MCF 10A (cell line): Measurements from ENCODE around the gene NFYC. TPM values are rescaled to one million over a fixed set of nuclear protein-coding genes. Genes with fewer than 3 reads are reported as not detected.

Experiments
- BruUV-seq: library from RNA; stranded (reverse); fragments of 400-500 nt; replicated peaks from 2 replicates; lab custom pipeline; 2021; lab: Mats Ljungman, UMichigan
- CTCF ChIA-PET: fragments of 300-600 bp; sonication (Branson Sonifier 250); formaldehyde crosslinking; extraction: SDS; loops from one replicate; lab custom pipeline; 2021; ENCODE audit warnings: antibody characterized with exemption, inconsistent platforms; lab: Yijun Ruan, JAX
- POLR2A ChIA-PET: fragments of 300-600, 350-650 bp; sonication (Branson Sonifier 250); formaldehyde crosslinking; extraction: SDS; loops from one replicate; lab custom pipeline; 2020; ENCODE audit warnings: antibody characterized with exemption, inconsistent platforms; lab: Yijun Ruan, JAX
- DNase-seq: peaks from one replicate; pipeline ENCODE4 v3.0.0-alpha.2; 2018; ENCODE audit not compliant: unreplicated experiment
- H3K27ac Mint-ChIP-seq: one replicate; pipeline ENCODE4 v1.8.0; 2022; ENCODE audit warnings: mild to moderate bottlenecking, low read depth, mixed read lengths; ENCODE audit not compliant: unreplicated experiment
- H3K27me3 Mint-ChIP-seq: one replicate; pipeline ENCODE4 v1.8.0; 2022; ENCODE audit warnings: mixed read lengths; ENCODE audit not compliant: insufficient read depth, unreplicated experiment
- H3K36me3 Mint-ChIP-seq: one replicate; pipeline ENCODE4 v1.8.0; 2022; ENCODE audit warnings: mild to moderate bottlenecking, moderate library complexity, mixed read lengths; ENCODE audit not compliant: insufficient read depth, unreplicated experiment
- H3K4me1 Mint-ChIP-seq: one replicate; pipeline ENCODE4 v1.8.0; 2022; ENCODE audit warnings: mixed read lengths; ENCODE audit not compliant: insufficient read depth, unreplicated experiment
- H3K4me3 Mint-ChIP-seq: one replicate; pipeline ENCODE4 v1.8.0; 2022; ENCODE audit warnings: mild to moderate bottlenecking, moderate library complexity, mixed read lengths; ENCODE audit not compliant: unreplicated experiment
- H3K9me3 Mint-ChIP-seq: one replicate; pipeline ENCODE4 v1.8.0; 2022; ENCODE audit warnings: mixed read lengths; ENCODE audit not compliant: unreplicated experiment
- CTCF ChIP-seq: fragments of 200-600 bp; IDR thresholded peaks from one replicate; pipeline ENCODE4 v1.8.0; 2022; ENCODE audit warnings: antibody characterized with exemption, mild to moderate bottlenecking; ENCODE audit not compliant: unreplicated experiment
- intact Hi-C: fragments of 100-400 bp; cut with micrococcal nuclease; formaldehyde crosslinking; loops from 2 replicates; pipeline ENCODE4 v1.14.1; 2022
- total RNA-seq: library from RNA; stranded (reverse); gene quantifications from 2 replicates; pipeline ENCODE4 v1.2.3, GENCODE V29; 2022

The NFYC gene
- total RNA-seq, 1 experiment from 2014 or later = 69.6 TPM

- no TSS peak for BruUV-seq
- no peak overlapping the region for H3K4me3 Mint-ChIP-seq
- intact Hi-C loops = no loop called here
- no peak for DNase-seq
- ChIA-PET POLR2A (interaction anchor here (1.0 to 1.7 kb wide), 3 partner anchors 8 to 14 kb away, joined by 3 to 7 read pairs (median 4); no protein-coding TSS in a partner anchor), CTCF (no interaction called here)
- H3K36me3 Mint-ChIP-seq = peaks cover 68% of the 10 kb centered on the region
- peaks cover 8% of the 10 kb centered on the region for H3K4me1 Mint-ChIP-seq
- no peak for TF ChIP-seq CTCF
- H3K9me3 Mint-ChIP-seq = no peaks in the 10 kb centered on the region
- no peaks in the 10 kb centered on the region for H3K27me3 Mint-ChIP-seq
- no peak overlapping the region for H3K27ac Mint-ChIP-seq
These were observed 48.0 kb downstream of the NFYC start for GRCh38 chr1:40739455-40740008.

GRCh38 chr1:40740039-40740996 is 48.8 kb downstream of the NFYC start:
- no TSS peak for BruUV-seq
- DNase-seq = no peak
- ChIA-PET CTCF (no interaction called here), POLR2A (interaction anchor here (1.1 to 1.7 kb wide), 2 partner anchors 15 to 18 kb away, joined by 3 to 7 read pairs; no protein-coding TSS in a partner anchor)
- no peak overlapping the region for H3K27ac Mint-ChIP-seq
- TF ChIP-seq CTCF = no peak
- intact Hi-C loops = no loop called here
- peaks cover 64% of the 10 kb centered on the region for H3K36me3 Mint-ChIP-seq
- no peaks in the 10 kb centered on the region for H3K27me3 Mint-ChIP-seq
- H3K4me3 Mint-ChIP-seq = no peak overlapping the region
- H3K9me3 Mint-ChIP-seq = no peaks in the 10 kb centered on the region
- peaks cover 14% of the 10 kb centered on the region for H3K4me1 Mint-ChIP-seq

GRCh38 chr1:40740997-40741736 is 49.7 kb downstream of the NFYC start:
- no peaks in the 10 kb centered on the region for H3K9me3 Mint-ChIP-seq
- intact Hi-C loops = no loop called here
- H3K27ac Mint-ChIP-seq = no peak overlapping the region
- no peak for TF ChIP-seq CTCF
- CTCF ChIA-PET = interaction anchor here (0.6 kb wide), 2 partner anchors 16 to 60 kb away, joined by 4 read pairs; no protein-coding TSS in a partner anchor
- POLR2A ChIA-PET = interaction anchor here (1.1 kb wide), 1 partner anchor 18 kb away, joined by 3 read pairs; no protein-coding TSS in a partner anchor
- H3K27me3 Mint-ChIP-seq = no peaks in the 10 kb centered on the region
- peaks cover 18% of the 10 kb centered on the region for H3K4me1 Mint-ChIP-seq
- no peak for DNase-seq
- H3K36me3 Mint-ChIP-seq = peaks cover 70% of the 10 kb centered on the region
- no TSS peak for BruUV-seq
- no peak overlapping the region for H3K4me3 Mint-ChIP-seq
